GM12878 (cell line): ENCODE results near the gene ADGB. TPM values are rescaled to one million over a fixed set of nuclear protein-coding genes. Genes with fewer than 3 reads are reported as not detected.

Source experiments
- ATAC-seq: fragments of 200-7000 bp; cut with Tn5 transposase; 3 replicates; pipeline ENCODE4 v1.9.1; 2020; ENCODE audit warnings: mild to moderate bottlenecking, moderate library complexity
- BruUV-seq: library from RNA; stranded (reverse); fragments of 400-500 nt; replicated peaks from 2 replicates; lab custom pipeline; 2021; lab: Mats Ljungman, UMichigan
- CTCF ChIA-PET: fragments of 300-600 bp; sonication (Branson Sonifier 250); formaldehyde crosslinking; extraction: SDS; loops from one replicate; lab custom pipeline; 2021; ENCODE audit warnings: inconsistent platforms; lab: Yijun Ruan, JAX
- POLR2A ChIA-PET: fragments of 350-600 bp; formaldehyde crosslinking; extraction: SDS; loops from one replicate; lab custom pipeline; 2021; ENCODE audit warnings: inconsistent platforms; lab: Charles Lee
- RAD21 ChIA-PET: fragments of 300-600 bp; sonication (Branson Sonifier 250); formaldehyde crosslinking; loops from one replicate; lab custom pipeline; 2023; ENCODE audit warnings: antibody characterized with exemption; ENCODE audit not compliant: unreplicated experiment; lab: Charles Lee
- SMC1A ChIA-PET: fragments of 300-600 bp; sonication (Branson Sonifier 250); formaldehyde crosslinking; loops from one replicate; lab custom pipeline; 2023; ENCODE audit not compliant: unreplicated experiment, uncharacterized antibody; lab: Charles Lee
- DNase-seq: peaks from one replicate; pipeline ENCODE4 v3.0.0-alpha.2; 2011; ENCODE audit warnings: low read depth, low spot score
- FAIRE-seq: peaks from 3 replicates; lab custom pipeline; 2011; peaks lifted over from hg19 to GRCh38; lab: Jason Lieb, UNC
- H2AFZ ChIP-seq: 2 replicates; pipeline ENCODE4 v1.6.0; 2011; ENCODE audit warnings: low read depth, low read length, control low read depth; ENCODE audit not compliant: control insufficient read depth
- H3K27ac ChIP-seq: 2 replicates; pipeline ENCODE4 v1.5.1; 2011; ENCODE audit warnings: control low read depth; ENCODE audit not compliant: control insufficient read depth, insufficient read depth
- H3K27me3 ChIP-seq, 2 experiments: replicated peaks in 1 of 2; 2 replicates each; pipeline versions ENCODE4 v1.6.0 to v1.6.1; 2011; ENCODE audit warnings: low read length in 1 of 2; ENCODE audit not compliant: control insufficient read depth in 2 of 2, insufficient read depth in 2 of 2
- H3K36me3 ChIP-seq, 2 experiments: 2 replicates each; pipeline ENCODE4 v1.5.1; 2011; ENCODE audit warnings: low read length in 1 of 2; ENCODE audit not compliant: control insufficient read depth in 2 of 2, insufficient read depth in 2 of 2
- H3K4me1 ChIP-seq: 2 replicates; pipeline ENCODE4 v1.6.1; 2011; ENCODE audit warnings: mild to moderate bottlenecking, low read length, moderate library complexity, mixed read lengths; ENCODE audit not compliant: control insufficient read depth, insufficient read depth
- H3K4me2 ChIP-seq: 2 replicates; pipeline ENCODE4 v1.6.0; 2011; ENCODE audit warnings: control low read depth; ENCODE audit not compliant: control insufficient read depth, insufficient read depth
- H3K4me3 ChIP-seq: fragments of 200-600 bp; sonication (generic); 2 replicates; pipeline ENCODE4 v1.5.1; 2016
- H3K79me2 ChIP-seq: 2 replicates; pipeline ENCODE4 v1.6.0; 2011; ENCODE audit warnings: low read length; ENCODE audit not compliant: control insufficient read depth, insufficient read depth
- H3K9ac ChIP-seq: 2 replicates; pipeline ENCODE4 v1.8.0; 2011; ENCODE audit warnings: low read length, control low read depth, mixed read lengths; ENCODE audit not compliant: control insufficient read depth, insufficient read depth
- H3K9me3 ChIP-seq: replicated peaks from 3 replicates; pipeline ENCODE4 v1.5.1; 2011; ENCODE audit warnings: mild to moderate bottlenecking, low read length; ENCODE audit not compliant: control insufficient read depth, insufficient read depth
- H4K20me1 ChIP-seq: 2 replicates; pipeline ENCODE4 v1.6.0; 2011; ENCODE audit not compliant: control insufficient read depth, insufficient read depth
- BCL11A ChIP-seq: IDR thresholded peaks from 2 replicates; pipeline ENCODE4 v1.6.1; 2011; ENCODE audit warnings: low read depth, low read length
- CHD4 ChIP-seq: fragments of 200-600 bp; sonication (generic); IDR thresholded peaks from 2 replicates; pipeline ENCODE4 v1.6.1; 2016; ENCODE audit warnings: mild to moderate bottlenecking
- ETV6 ChIP-seq, 2 experiments: fragments of 450-650 bp in 1 of 2; IDR thresholded peaks in 1 of 2; conservative IDR thresholded peaks in 1 of 2; 2 replicates each; pipeline ENCODE4 v1.6.1; 2014; ENCODE audit warnings: antibody characterized with exemption in 1 of 2, borderline replicate concordance in 1 of 2, low read depth in 1 of 2, mild to moderate bottlenecking in 1 of 2, moderate library complexity in 1 of 2
- FOS ChIP-seq: IDR thresholded peaks from 3 replicates; pipeline ENCODE4 v1.6.1; 2011; ENCODE audit warnings: borderline replicate concordance; ENCODE audit not compliant: insufficient read length; ENCODE audit errors: extremely low read depth
- FOXK2 ChIP-seq: fragments of 450-650 bp; IDR thresholded peaks from 2 replicates; pipeline ENCODE4 v1.6.1; 2017; ENCODE audit warnings: mild to moderate bottlenecking, moderate library complexity
- FOXM1 ChIP-seq: IDR thresholded peaks from 2 replicates; pipeline ENCODE4 v1.6.1; 2012; ENCODE audit warnings: low read depth, mild to moderate bottlenecking, inconsistent platforms, low read length, moderate library complexity
- HCFC1 ChIP-seq: fragments of 150-350 bp; IDR thresholded peaks from 2 replicates; pipeline ENCODE4 v1.6.1; 2014; ENCODE audit warnings: low read length
- KLF5 ChIP-seq: fragments of 450-650 bp; IDR thresholded peaks from 2 replicates; pipeline ENCODE4 v1.6.1; 2014; ENCODE audit warnings: mild to moderate bottlenecking; ENCODE audit not compliant: partially characterized antibody
- MXI1 ChIP-seq: fragments of 150-350 bp; IDR thresholded peaks from 2 replicates; pipeline ENCODE4 v1.6.1; 2011; ENCODE audit warnings: low read depth, mild to moderate bottlenecking, inconsistent platforms, low read length, improper control_type of control experiment
- MYC ChIP-seq: IDR thresholded peaks from 2 replicates; pipeline ENCODE4 v1.6.1; 2011; ENCODE audit warnings: mild to moderate bottlenecking, low read length, moderate library complexity, inconsistent platforms; ENCODE audit not compliant: insufficient read depth, insufficient replicate concordance, insufficient read length, severe bottlenecking
- NBN ChIP-seq: fragments of 450-650 bp; IDR thresholded peaks from 2 replicates; pipeline ENCODE4 v1.6.1; 2016
- NFIC ChIP-seq: IDR thresholded peaks from 2 replicates; pipeline ENCODE4 v1.6.1; 2012; ENCODE audit warnings: low read depth, mild to moderate bottlenecking, inconsistent platforms, low read length, moderate library complexity
- NFYA ChIP-seq: IDR thresholded peaks from 2 replicates; pipeline ENCODE4 v1.6.1; 2011; ENCODE audit warnings: low read depth, mild to moderate bottlenecking, low read length, improper control_type of control experiment, borderline replicate concordance
- NR2F1 ChIP-seq: fragments of 450-650 bp; conservative IDR thresholded peaks from 2 replicates; pipeline ENCODE4 v1.6.1; 2017; ENCODE audit warnings: mild to moderate bottlenecking
- RAD21 ChIP-seq: IDR thresholded peaks from 2 replicates; pipeline ENCODE4 v1.6.1; 2011; ENCODE audit warnings: mild to moderate bottlenecking, low read depth, low read length, moderate library complexity; ENCODE audit not compliant: insufficient read depth
- RUNX3 ChIP-seq: IDR thresholded peaks from 2 replicates; pipeline ENCODE4 v1.6.1; 2012; ENCODE audit warnings: low read length, inconsistent platforms
- SMC3 ChIP-seq: IDR thresholded peaks from 2 replicates; pipeline ENCODE4 v1.6.1; 2011; ENCODE audit warnings: low read length, improper control_type of control experiment, borderline replicate concordance
- SRF ChIP-seq, 2 experiments: IDR thresholded peaks; 2 replicates each; pipeline ENCODE4 v1.6.1; 2011; ENCODE audit warnings: low read depth in 2 of 2, low read length in 2 of 2, mild to moderate bottlenecking in 1 of 2, moderate library complexity in 1 of 2
- STAT1 ChIP-seq: fragments of 450-650 bp; conservative IDR thresholded peaks from 2 replicates; pipeline ENCODE4 v1.6.1; 2014; ENCODE audit warnings: antibody characterized with exemption, mild to moderate bottlenecking
- YBX1 ChIP-seq: fragments of 450-650 bp; IDR thresholded peaks from 2 replicates; pipeline ENCODE4 v1.6.1; 2016; ENCODE audit warnings: antibody characterized with exemption
- ZNF217 ChIP-seq: fragments of 450-650 bp; IDR thresholded peaks from 2 replicates; pipeline ENCODE4 v1.6.1; 2017; ENCODE audit warnings: antibody characterized with exemption, mild to moderate bottlenecking
- WGBS: methylation state at CpG from one replicate; pipeline ENCODE4 v1.1.6; 2016; ENCODE audit warnings: low lambda C conversion rate; ENCODE audit not compliant: insufficient replicate concordance, insufficient coverage; ENCODE audit errors: missing lambda C conversion rate; 5-methylcytosine and 5-hydroxymethylcytosine counted together
- in situ Hi-C: fragments of 300-500 bp; cut with MboI; formaldehyde crosslinking; loops from 9 replicates; pipeline ENCODE4 v1.14.3; 2018; ENCODE audit warnings: mixed read lengths
- intact Hi-C: fragments of 100-400 bp; cut with micrococcal nuclease; formaldehyde crosslinking; loops from one replicate; pipeline ENCODE4 v1.14.2; 2022; ENCODE audit not compliant: unreplicated experiment
- polyA plus RNA-seq, 11 experiments: library from polyadenylated mRNA; depleted of rRNA in 4 of 11; unstranded in 6 of 11; stranded (reverse) in 5 of 11; fragments of >200 nt; fragmentation: Nextera tagmentation in 4 of 11; fragmentation: Illumina TruSeq in 1 of 11; extraction: Ambion mirVana in 4 of 11; extraction: Trizol in 1 of 11; gene quantifications; 1 replicate in 1 of 11; 2 replicates in 10 of 11; pipeline versions ENCODE4 v1.2.1 to v1.2.3, GENCODE V29; 2011 to 2016; ENCODE audit warnings: inconsistent platforms in 2 of 11, missing spikeins in 2 of 11, low read depth in 1 of 11
- total RNA-seq, 4 experiments: library from RNA; depleted of rRNA in 3 of 4; stranded (reverse); fragments of >200 nt in 3 of 4; fragmentation: Illumina TruSeq in 1 of 4; extraction: Trizol in 1 of 4; gene quantifications; 2 replicates each; pipeline versions ENCODE4 v1.2.1 to v1.2.3, GENCODE V29; 2013 to 2021
- TF ChIP-seq, protein P1 (sequence below): IDR thresholded peaks from 2 replicates; pipeline ENCODE4 v1.6.1; 2012; ENCODE audit warnings: low read depth, low read length, improper control_type of control experiment
- TF ChIP-seq, protein P2 (sequence below): IDR thresholded peaks from 2 replicates; pipeline ENCODE4 v1.6.1; 2012; ENCODE audit warnings: mild to moderate bottlenecking, low read depth, low read length

The ADGB gene
- total and polyA plus RNA-seq, 10 of the 15 experiments (the other 5 are each of a cell fraction or from before 2014, with no cell fraction given) = not detected

DNA sequence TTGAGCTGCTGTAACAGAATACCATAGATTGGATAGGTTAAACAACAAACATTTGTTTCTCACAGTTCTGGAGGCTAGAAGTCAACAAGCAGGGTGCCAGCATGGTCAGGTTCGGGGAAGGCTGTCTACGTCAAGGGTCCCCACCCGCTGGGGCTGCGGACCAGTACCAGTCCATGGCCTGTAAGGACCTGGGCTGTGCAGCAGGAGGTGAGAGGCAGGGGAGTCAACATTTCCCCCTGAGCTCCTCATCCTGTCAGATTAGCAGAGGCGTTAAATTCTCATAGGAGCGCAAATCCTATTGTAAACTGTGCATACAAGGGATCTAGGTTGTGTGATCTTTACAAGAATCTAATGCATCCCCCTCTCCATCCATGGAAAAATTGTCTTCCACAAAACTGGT, 3.8 kb downstream of the ADGB start (continued):
- no peak for TF ChIP-seq FOS
- TF ChIP-seq, protein P1, sequence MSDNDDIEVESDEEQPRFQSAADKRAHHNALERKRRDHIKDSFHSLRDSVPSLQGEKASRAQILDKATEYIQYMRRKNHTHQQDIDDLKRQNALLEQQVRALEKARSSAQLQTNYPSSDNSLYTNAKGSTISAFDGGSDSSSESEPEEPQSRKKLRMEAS = no peak
- TF ChIP-seq RUNX3 = no peak
- no peak for TF ChIP-seq RAD21
- TF ChIP-seq FOXK2 = no peak

DNA sequence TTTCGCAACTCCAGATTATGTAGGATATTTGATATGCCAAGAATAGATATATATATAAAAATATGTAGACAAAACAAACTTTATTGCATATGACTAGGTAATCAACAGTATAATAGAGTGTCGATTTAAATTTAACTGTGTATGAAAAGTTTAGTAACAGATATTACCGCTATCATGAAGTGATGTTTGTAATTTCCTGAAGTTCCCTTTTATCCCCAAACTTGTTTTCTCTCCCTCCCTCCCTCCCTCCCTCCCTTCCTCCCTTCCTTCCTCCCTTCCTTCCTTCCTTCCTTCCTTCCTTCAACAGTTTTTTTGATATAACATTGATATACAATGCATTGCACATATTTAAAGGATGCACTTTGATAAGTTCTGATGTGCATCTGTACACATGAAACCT, 15.2 kb downstream of the ADGB start:
- no peaks in the 10 kb centered on the region for H3K27me3 ChIP-seq
- ChIA-PET SMC1A (no interaction called here), RAD21 (no interaction called here), POLR2A (no interaction called here), CTCF (no interaction called here)
- ATAC-seq = no peak
- no peaks in the 10 kb centered on the region for H4K20me1 ChIP-seq
- no peak for FAIRE-seq
- DNase-seq = no peak
- no peak overlapping the region for H2AFZ ChIP-seq
- BruUV-seq = no TSS peak
- H3K79me2 ChIP-seq = no peaks in the 10 kb centered on the region
- no peak overlapping the region for H3K9ac ChIP-seq
- no peak overlapping the region for H3K4me2 ChIP-seq
- H3K36me3 ChIP-seq = no peaks in the 10 kb centered on the region
- no peak overlapping the region for H3K27ac ChIP-seq
- WGBS = 57% methylated on average over 3 of the region's 3 CpGs
- intact Hi-C loops = no loop called here
- no peaks in the 10 kb centered on the region for H3K9me3 ChIP-seq
- no peaks in the 10 kb centered on the region for H3K4me1 ChIP-seq
- H3K4me3 ChIP-seq = no peak overlapping the region
- in situ Hi-C loops = no loop called here
- TF ChIP-seq SRF (IDR thresholded peaks at IDR 0.05; ENCODE audit: low read depth in 2 of 2, low read length in 2 of 2) (no peak), SMC3 (no peak), NR2F1 (no peak), MXI1 (no peak), FOXM1 (no peak), NBN (no peak), YBX1 (no peak), ETV6 (conservative IDR thresholded peaks at IDR 0.05 in 1 of 2, IDR thresholded peaks at IDR 0.05 in 1 of 2; ENCODE audit: borderline replicate concordance in 1 of 2, low read depth in 1 of 2) (no peak), HCFC1 (no peak), CHD4 (no peak), MYC (no peak), ZNF217 (no peak), BCL11A (no peak), STAT1 (no peak), NFYA (no peak), KLF5 (no peak), NFIC (no peak)
- TF ChIP-seq, protein P2, sequence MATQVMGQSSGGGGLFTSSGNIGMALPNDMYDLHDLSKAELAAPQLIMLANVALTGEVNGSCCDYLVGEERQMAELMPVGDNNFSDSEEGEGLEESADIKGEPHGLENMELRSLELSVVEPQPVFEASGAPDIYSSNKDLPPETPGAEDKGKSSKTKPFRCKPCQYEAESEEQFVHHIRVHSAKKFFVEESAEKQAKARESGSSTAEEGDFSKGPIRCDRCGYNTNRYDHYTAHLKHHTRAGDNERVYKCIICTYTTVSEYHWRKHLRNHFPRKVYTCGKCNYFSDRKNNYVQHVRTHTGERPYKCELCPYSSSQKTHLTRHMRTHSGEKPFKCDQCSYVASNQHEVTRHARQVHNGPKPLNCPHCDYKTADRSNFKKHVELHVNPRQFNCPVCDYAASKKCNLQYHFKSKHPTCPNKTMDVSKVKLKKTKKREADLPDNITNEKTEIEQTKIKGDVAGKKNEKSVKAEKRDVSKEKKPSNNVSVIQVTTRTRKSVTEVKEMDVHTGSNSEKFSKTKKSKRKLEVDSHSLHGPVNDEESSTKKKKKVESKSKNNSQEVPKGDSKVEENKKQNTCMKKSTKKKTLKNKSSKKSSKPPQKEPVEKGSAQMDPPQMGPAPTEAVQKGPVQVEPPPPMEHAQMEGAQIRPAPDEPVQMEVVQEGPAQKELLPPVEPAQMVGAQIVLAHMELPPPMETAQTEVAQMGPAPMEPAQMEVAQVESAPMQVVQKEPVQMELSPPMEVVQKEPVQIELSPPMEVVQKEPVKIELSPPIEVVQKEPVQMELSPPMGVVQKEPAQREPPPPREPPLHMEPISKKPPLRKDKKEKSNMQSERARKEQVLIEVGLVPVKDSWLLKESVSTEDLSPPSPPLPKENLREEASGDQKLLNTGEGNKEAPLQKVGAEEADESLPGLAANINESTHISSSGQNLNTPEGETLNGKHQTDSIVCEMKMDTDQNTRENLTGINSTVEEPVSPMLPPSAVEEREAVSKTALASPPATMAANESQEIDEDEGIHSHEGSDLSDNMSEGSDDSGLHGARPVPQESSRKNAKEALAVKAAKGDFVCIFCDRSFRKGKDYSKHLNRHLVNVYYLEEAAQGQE = no peak
